GM23338 (cell line): ENCODE data around the gene LURAP1L. TPM values are rescaled to one million over a fixed set of nuclear protein-coding genes. Genes with fewer than 3 reads are reported as not detected.

Source experiments
- ATAC-seq: fragments of 200-7000 bp; cut with Tn5 transposase; 3 replicates; pipeline ENCODE4 v1.9.1; 2020
- DNase-seq: peaks from one replicate; pipeline ENCODE4 v3.0.0-alpha.2; 2015; ENCODE audit warnings: low spot score
- H2AFZ ChIP-seq: fragments of 200-600 bp; sonication (generic); 2 replicates; pipeline ENCODE4 v1.8.0; 2016; ENCODE audit warnings: antibody characterized with exemption, mild to moderate bottlenecking, moderate library complexity
- H3F3A ChIP-seq: fragments of 200-600 bp; sonication (generic); replicated peaks from 2 replicates; pipeline ENCODE4 v1.8.0; 2017; ENCODE audit warnings: antibody characterized with exemption, mixed run types, low read depth
- H3K27ac ChIP-seq: fragments of 200-600 bp; sonication (generic); 2 replicates; pipeline ENCODE4 v1.6.1; 2016; ENCODE audit warnings: low read depth
- H3K27me3 ChIP-seq: fragments of 200-600 bp; sonication (generic); 2 replicates; pipeline ENCODE4 v1.8.0; 2016; ENCODE audit warnings: mild to moderate bottlenecking, mixed run types, moderate library complexity; ENCODE audit not compliant: insufficient read depth
- H3K36me3 ChIP-seq: fragments of 200-600 bp; sonication (generic); 2 replicates; pipeline ENCODE4 v1.8.0; 2016; ENCODE audit warnings: mild to moderate bottlenecking; ENCODE audit not compliant: insufficient read depth
- H3K4me1 ChIP-seq: fragments of 200-600 bp; sonication (generic); 2 replicates; pipeline ENCODE4 v1.8.0; 2016; ENCODE audit warnings: mild to moderate bottlenecking, moderate library complexity; ENCODE audit not compliant: insufficient read depth
- H3K4me2 ChIP-seq: fragments of 200-600 bp; sonication (generic); 2 replicates; pipeline ENCODE4 v1.7.1; 2017; ENCODE audit warnings: mixed run types
- H3K4me3 ChIP-seq: fragments of 200-600 bp; sonication (generic); 2 replicates; pipeline ENCODE4 v1.6.1; 2016; ENCODE audit warnings: mixed run types
- H3K79me2 ChIP-seq: fragments of 200-600 bp; sonication (generic); replicated peaks from 2 replicates; pipeline ENCODE4 v1.8.0; 2017; ENCODE audit warnings: mild to moderate bottlenecking; ENCODE audit not compliant: insufficient read depth
- H3K9me2 ChIP-seq: fragments of 200-600 bp; sonication (generic); 2 replicates; pipeline ENCODE4 v1.8.0; 2017; ENCODE audit not compliant: insufficient read depth
- H4K20me1 ChIP-seq: fragments of 200-600 bp; sonication (generic); replicated peaks from 2 replicates; pipeline ENCODE4 v1.8.0; 2017; ENCODE audit warnings: mild to moderate bottlenecking; ENCODE audit not compliant: insufficient read depth
- H3K27ac Mint-ChIP-seq: 2 replicates; pipeline ENCODE4 v1.8.0; 2020; ENCODE audit warnings: inconsistent platforms, mild to moderate bottlenecking, moderate library complexity, mixed read lengths
- H3K27me3 Mint-ChIP-seq: 3 replicates; pipeline ENCODE4 v1.8.0; 2022; ENCODE audit warnings: low read depth, mild to moderate bottlenecking, moderate library complexity, mixed read lengths, inconsistent platforms; ENCODE audit not compliant: insufficient read depth, poor library complexity
- H3K36me3 Mint-ChIP-seq: 3 replicates; pipeline ENCODE4 v1.8.0; 2021; ENCODE audit warnings: low read depth, mild to moderate bottlenecking, inconsistent platforms, moderate library complexity, mixed read lengths
- H3K4me1 Mint-ChIP-seq: 3 replicates; pipeline ENCODE4 v1.8.0; 2020; ENCODE audit warnings: mild to moderate bottlenecking, inconsistent platforms, mixed read lengths
- H3K4me3 Mint-ChIP-seq: 3 replicates; pipeline ENCODE4 v1.8.0; 2021; ENCODE audit warnings: moderate library complexity, mild to moderate bottlenecking, inconsistent platforms, mixed read lengths
- H3K9me3 Mint-ChIP-seq: 3 replicates; pipeline ENCODE4 v1.8.0; 2020; ENCODE audit warnings: moderate library complexity, mild to moderate bottlenecking, inconsistent platforms, mixed read lengths
- CREB1 ChIP-seq: fragments of 250-450 bp; sonication (Bioruptor Pico); IDR thresholded peaks from 2 replicates; pipeline ENCODE4 v1.5.0; 2020; ENCODE audit warnings: low read depth, mild to moderate bottlenecking, moderate library complexity
- CTCF ChIP-seq, 2 experiments: fragments of 200-600 bp in 1 of 2; sonication (generic) in 1 of 2; conservative IDR thresholded peaks; 2 replicates each; pipeline versions ENCODE4 v1.5.1 to v1.6.1; 2016 to 2017; ENCODE audit warnings: antibody characterized with exemption in 2 of 2, low read depth in 2 of 2, mild to moderate bottlenecking in 2 of 2, moderate library complexity in 1 of 2
- ETS1 ChIP-seq: IDR thresholded peaks from 2 replicates; pipeline ENCODE4 v1.6.1; 2016; ENCODE audit warnings: antibody characterized with exemption
- EZH2 ChIP-seq: fragments of 200-600 bp; sonication (generic); IDR thresholded peaks from one replicate; pipeline ENCODE4 v1.8.0; 2017; ENCODE audit warnings: antibody characterized with exemption, mild to moderate bottlenecking, low read depth; ENCODE audit not compliant: unreplicated experiment
- EZH2phosphoT487 ChIP-seq: fragments of 200-600 bp; sonication (generic); IDR thresholded peaks from one replicate; pipeline ENCODE4 v1.8.1; 2018; ENCODE audit warnings: antibody characterized with exemption; ENCODE audit not compliant: unreplicated experiment
- JUNB ChIP-seq: IDR thresholded peaks from one replicate; pipeline ENCODE4 v1.6.1; 2016; ENCODE audit warnings: antibody characterized with exemption; ENCODE audit not compliant: unreplicated experiment
- NANOG ChIP-seq: IDR thresholded peaks from 2 replicates; pipeline ENCODE4 v1.6.1; 2016; ENCODE audit warnings: antibody characterized with exemption, borderline replicate concordance
- POLR2AphosphoS5 ChIP-seq: IDR thresholded peaks from 2 replicates; pipeline ENCODE4 v1.6.1; 2016; ENCODE audit warnings: antibody characterized with exemption, low read depth
- REST ChIP-seq: IDR thresholded peaks from one replicate; pipeline ENCODE4 v1.6.1; 2018; ENCODE audit warnings: antibody characterized with exemption; ENCODE audit not compliant: unreplicated experiment
- STAT1 ChIP-seq: IDR thresholded peaks from one replicate; pipeline ENCODE4 v1.6.1; 2016; ENCODE audit warnings: antibody characterized with exemption; ENCODE audit not compliant: unreplicated experiment
- ZNF114 ChIP-seq: fragments of 250-450 bp; sonication (Bioruptor Pico); IDR thresholded peaks from 2 replicates; pipeline ENCODE4 v1.5.0; 2020; ENCODE audit warnings: mild to moderate bottlenecking, moderate library complexity
- ZNF331 ChIP-seq: fragments of 250-450 bp; sonication (Bioruptor Pico); IDR thresholded peaks from 2 replicates; pipeline ENCODE4 v1.5.0; 2020; ENCODE audit warnings: low read depth, mild to moderate bottlenecking, moderate library complexity
- ZNF462 ChIP-seq: fragments of 250-450 bp; sonication (Bioruptor Pico); IDR thresholded peaks from 2 replicates; pipeline ENCODE4 v1.5.0; 2020; ENCODE audit warnings: mild to moderate bottlenecking, moderate library complexity
- polyA plus RNA-seq: library from polyadenylated mRNA; unstranded; fragments of >200 nt; fragmentation: Nextera tagmentation; extraction: Ambion mirVana; gene quantifications from 2 replicates; pipeline ENCODE4 v1.2.1, GENCODE V29; 2016
- total RNA-seq: library from RNA; depleted of rRNA; stranded (reverse); fragments of >200 nt; shearing (Covaris generic); gene quantifications from 2 replicates; pipeline ENCODE4 v1.2.3, GENCODE V29; 2014

The LURAP1L gene
- total and polyA plus RNA-seq, 2 experiments from 2014 or later: 1.2 to 1.6 TPM

GRCh38 chr9:12801187-12801586 lies 26.4 kb downstream of the LURAP1L start:
- Histone ChIP-seq H3K4me2 (no peak overlapping the region), H3K36me3 (no peaks in the 10 kb centered on the region), H3K27me3 (no peaks in the 10 kb centered on the region), H4K20me1 (no peaks in the 10 kb centered on the region), H3F3A (no peaks in the 10 kb centered on the region), H3K9me2 (no peaks in the 10 kb centered on the region), H3K79me2 (no peaks in the 10 kb centered on the region), H3K4me1 (no peaks in the 10 kb centered on the region), H3K4me3 (no peak overlapping the region), H3K27ac (no peak overlapping the region), H2AFZ (no peak overlapping the region)
- no peaks in the 10 kb centered on the region for H3K4me1 Mint-ChIP-seq
- no peaks in the 10 kb centered on the region for H3K36me3 Mint-ChIP-seq
- no peak for TF ChIP-seq STAT1
- TF ChIP-seq ETS1: no peak
- TF ChIP-seq JUNB: no peak
- TF ChIP-seq EZH2: no peak
- TF ChIP-seq POLR2AphosphoS5: no peak
- TF ChIP-seq ZNF462 (CRISPR knock-in tag): no peak
- TF ChIP-seq NANOG: no peak
- TF ChIP-seq ZNF331: no peak
- no peak for TF ChIP-seq CTCF (conservative IDR thresholded peaks at IDR 0.05; ENCODE audit: low read depth in 2 of 2)
- TF ChIP-seq CREB1 (CRISPR knock-in tag): no peak
- no peak for TF ChIP-seq ZNF114
- TF ChIP-seq EZH2phosphoT487: no peak
- no peak for TF ChIP-seq REST
- DNase-seq: no peak
- no peak for ATAC-seq
- no peak overlapping the region for H3K27ac Mint-ChIP-seq
- H3K9me3 Mint-ChIP-seq: no peaks in the 10 kb centered on the region
- no peak overlapping the region for H3K4me3 Mint-ChIP-seq
- H3K27me3 Mint-ChIP-seq: no peaks in the 10 kb centered on the region
